Natural killer cell (primary cell): ENCODE data around the gene CABP1. TPM values are rescaled to one million over a fixed set of nuclear protein-coding genes. Genes with fewer than 3 reads are reported as not detected.
A peak's percentile ranks its signal among the peaks of the same experiment; 100 is the strongest.

Experiments used
- ATAC-seq, 3 donors: fragments of 150-1000 bp in 2 of 3; fragments of 200-7000 bp in 1 of 3; cut with Tn5 transposase; 1 replicate in 1 of 3; 2 replicates in 2 of 3; pipeline ENCODE4 v1.10.0; 2021; ENCODE audit warnings: mild to moderate bottlenecking in 2 of 3, moderate library complexity in 2 of 3
- DNase-seq, 2 donors: peaks; one replicate each; pipeline versions ENCODE4 v3.0.0 to v3.0.0-alpha.2; 2013 to 2021; ENCODE audit warnings: mixed read lengths in 1 of 2
- H3K27ac ChIP-seq: one replicate; pipeline ENCODE4 v1.5.1; 2013; ENCODE audit warnings: mild to moderate bottlenecking, low read length
- H3K27me3 ChIP-seq: one replicate; pipeline ENCODE4 v1.6.1; 2013; ENCODE audit warnings: low read length; ENCODE audit not compliant: control insufficient read depth, insufficient read depth
- H3K36me3 ChIP-seq: one replicate; pipeline ENCODE4 v1.6.1; 2013; ENCODE audit warnings: low read length; ENCODE audit not compliant: control insufficient read depth, insufficient read depth
- H3K4me1 ChIP-seq: one replicate; pipeline ENCODE4 v1.6.1; 2013; ENCODE audit warnings: low read length; ENCODE audit not compliant: control insufficient read depth, insufficient read depth
- H3K4me3 ChIP-seq: one replicate; pipeline ENCODE4 v1.5.1; 2013; ENCODE audit warnings: low read length
- H3K9me3 ChIP-seq: one replicate; pipeline ENCODE4 v1.6.1; 2013; ENCODE audit warnings: low read length; ENCODE audit not compliant: control insufficient read depth, insufficient read depth
- H3K27ac Mint-ChIP-seq, 2 donors: one replicate each; pipeline ENCODE4 v1.8.0; 2022; ENCODE audit warnings: mild to moderate bottlenecking in 2 of 2, mixed read lengths in 2 of 2, moderate library complexity in 1 of 2
- H3K27me3 Mint-ChIP-seq, 2 donors: one replicate each; pipeline ENCODE4 v1.8.0; 2022; ENCODE audit warnings: low read depth in 2 of 2, mixed read lengths in 2 of 2
- H3K36me3 Mint-ChIP-seq: one replicate; pipeline ENCODE4 v1.8.0; 2022; ENCODE audit warnings: mixed read lengths
- H3K4me1 Mint-ChIP-seq, 2 donors: one replicate each; pipeline ENCODE4 v1.8.0; 2022; ENCODE audit warnings: mixed read lengths in 2 of 2
- H3K4me3 Mint-ChIP-seq: one replicate; pipeline ENCODE4 v1.8.0; 2022; ENCODE audit warnings: mild to moderate bottlenecking, moderate library complexity, mixed read lengths
- H3K9me3 Mint-ChIP-seq, 2 donors: one replicate each; pipeline ENCODE4 v1.8.0; 2022; ENCODE audit warnings: mixed read lengths in 2 of 2
- CTCF ChIP-seq: fragments of 200-600 bp; IDR thresholded peaks from one replicate; pipeline ENCODE4 v1.8.0; 2022; ENCODE audit warnings: antibody characterized with exemption
- WGBS: methylation state at CpG from one replicate; pipeline ENCODE4 v1.1.7; 2013; ENCODE audit warnings: missing lambda C conversion rate; ENCODE audit not compliant: insufficient coverage; 5-methylcytosine and 5-hydroxymethylcytosine counted together
- intact Hi-C: fragments of 100-400 bp; cut with micrococcal nuclease; formaldehyde crosslinking; loops from one replicate; pipeline ENCODE4 v1.14.2; 2022
- total RNA-seq, 4 donors: library from RNA; stranded (reverse); fragments of 120-200 nt in 1 of 4; gene quantifications; one replicate each; pipeline versions ENCODE4 v1.2.3 to v1.2.4, GENCODE V29; 2013 to 2022

Gene CABP1
- total RNA-seq, 3 donors from 2014 or later (not counting 1 experiment from before 2014, with no cell fraction given): not detected

GRCh38 chr12:120688527-120689071 is 48.2 kb downstream of the CABP1 start:
- Histone ChIP-seq H3K27me3 (no peaks in the 10 kb centered on the region), H3K36me3 (no peaks in the 10 kb centered on the region), H3K27ac (no peak overlapping the region), H3K9me3 (no peaks in the 10 kb centered on the region), H3K4me1 (peaks cover 43% of the 10 kb centered on the region), H3K4me3 (no peak overlapping the region)
- Mint-ChIP-seq H3K4me1 (peaks cover 47 to 51% of the 10 kb centered on the region in 2 donors), H3K36me3 (no peaks in the 10 kb centered on the region), H3K27ac (peak overlapping the region; percentile 66 to 81), H3K4me3 (peak overlapping the region; percentile 87), H3K9me3 (no peaks in the 10 kb centered on the region), H3K27me3 (no peaks in the 10 kb centered on the region)
- no peak for TF ChIP-seq CTCF
- 28% methylated on average over 5 of the region's 6 CpGs for WGBS
- no peak for ATAC-seq
- intact Hi-C loops: loop anchor here (5.0 kb wide), 1 partner anchor 1539 kb away; the partner anchor contains the start of gene DIABLO
- DNase-seq: peak in 1 of 2 donors; percentile 25

GRCh38 chr12:120689397-120690082 is 49.1 kb downstream of the CABP1 start:
- Mint-ChIP-seq H3K27me3 (no peaks in the 10 kb centered on the region), H3K36me3 (no peaks in the 10 kb centered on the region), H3K9me3 (no peaks in the 10 kb centered on the region), H3K4me3 (peak overlapping the region; percentile 87), H3K27ac (no peak overlapping the region), H3K4me1 (peaks cover 47 to 51% of the 10 kb centered on the region in 2 donors)
- DNase-seq: no peak
- intact Hi-C loops: loop anchor here (5.0 kb wide), 1 partner anchor 1538 kb away; the partner anchor contains the start of gene DIABLO
- H3K4me1 ChIP-seq: peaks cover 41% of the 10 kb centered on the region
- H3K36me3 ChIP-seq: peaks cover 7% of the 10 kb centered on the region
- 94% methylated on average over 6 of the region's 6 CpGs for WGBS
- TF ChIP-seq CTCF: no peak
- ATAC-seq: no peak
- no peak overlapping the region for H3K27ac ChIP-seq
- H3K27me3 ChIP-seq: no peaks in the 10 kb centered on the region
- H3K9me3 ChIP-seq: no peaks in the 10 kb centered on the region
- no peak overlapping the region for H3K4me3 ChIP-seq

GRCh38 chr12:120690083-120690450 is 49.6 kb downstream of the CABP1 start:
- Mint-ChIP-seq H3K27me3 (no peaks in the 10 kb centered on the region), H3K9me3 (no peaks in the 10 kb centered on the region), H3K4me3 (no peak overlapping the region), H3K27ac (no peak overlapping the region), H3K4me1 (peaks cover 47 to 51% of the 10 kb centered on the region in 2 donors), H3K36me3 (no peaks in the 10 kb centered on the region)
- Histone ChIP-seq H3K4me1 (peaks cover 35% of the 10 kb centered on the region), H3K27me3 (no peaks in the 10 kb centered on the region), H3K9me3 (no peaks in the 10 kb centered on the region), H3K4me3 (no peak overlapping the region), H3K27ac (no peak overlapping the region), H3K36me3 (peaks cover 12% of the 10 kb centered on the region)
- no peak for TF ChIP-seq CTCF
- ATAC-seq (no peak), DNase-seq (no peak)
- intact Hi-C loops: no loop called here
- 100% methylated on average over 2 of the region's 2 CpGs for WGBS
